Islet precursor cell (in vitro differentiated cells): ENCODE data around the gene DDAH2.

Experiments used
- DNase-seq: peaks from one replicate; pipeline ENCODE4 v3.0.0-alpha.2; 2018

DDAH2 gene

GRCh38 chr6:31728767-31729514 is at the start of gene DDAH2:
Gene DDAH2 (minus strand): TSS chr6:31729299. CDS start chr6:31729161, 138 bp downstream.
- DNase-seq = no peak

- DNase-seq = no peak
Measured at GRCh38 chr6:31778193-31778592, 49.1 kb upstream of the DDAH2 start.

GRCh38 chr6:31777667-31778050 is 48.6 kb upstream of the DDAH2 start:
- DNase-seq = no peak

- DNase-seq = no peak
Measured at GRCh38 chr6:31776989-31777666, 48.0 kb upstream of the DDAH2 start, which contains the start of gene VWA7. Gene VWA7 (minus strand): TSS chr6:31777328. CDS start chr6:31776779, 549 bp downstream.

- DNase-seq = no peak
Measured at GRCh38 chr6:31776485-31776988, 47.4 kb upstream of the DDAH2 start.

- no peak for DNase-seq
Measured at GRCh38 chr6:31775633-31776484, 46.8 kb upstream of the DDAH2 start.

GRCh38 chr6:31775184-31775583 is 46.1 kb upstream of the DDAH2 start:
- no peak for DNase-seq

- no peak for DNase-seq
Measured at GRCh38 chr6:31771992-31772358, 42.9 kb upstream of the DDAH2 start.

- DNase-seq = no peak
Measured at GRCh38 chr6:31770860-31771259, 41.8 kb upstream of the DDAH2 start.

GRCh38 chr6:31769684-31770371 is 40.7 kb upstream of the DDAH2 start:
- DNase-seq = peak; percentile 87

GRCh38 chr6:31768363-31769257 is 39.5 kb upstream of the DDAH2 start:
- DNase-seq = no peak

GRCh38 chr6:31767096-31767645 is 38.1 kb upstream of the DDAH2 start:
- DNase-seq = no peak

- DNase-seq = peak; percentile 76
Measured at GRCh38 chr6:31765910-31766794, 37.1 kb upstream of the DDAH2 start.

GRCh38 chr6:31765559-31765909 is 36.4 kb upstream of the DDAH2 start:
- DNase-seq = no peak

GRCh38 chr6:31764198-31764597 is 35.1 kb upstream of the DDAH2 start:
- DNase-seq = no peak

GRCh38 chr6:31763619-31763940 is 34.5 kb upstream of the DDAH2 start:
- DNase-seq = no peak

- no peak for DNase-seq
Measured at GRCh38 chr6:31762878-31763618, 33.9 kb upstream of the DDAH2 start.

GRCh38 chr6:31762356-31762755 is 33.3 kb upstream of the DDAH2 start, which contains the start of gene SAPCD1:
Gene SAPCD1 (plus strand): TSS chr6:31762656. CDS start chr6:31763055, 399 bp downstream.
- DNase-seq = no peak

GRCh38 chr6:31761343-31761742 is 32.2 kb upstream of the DDAH2 start:
- no peak for DNase-seq

GRCh38 chr6:31760790-31761189 is 31.7 kb upstream of the DDAH2 start:
- no peak for DNase-seq
